ENCODE results near the gene RFXANK.

DNA sequence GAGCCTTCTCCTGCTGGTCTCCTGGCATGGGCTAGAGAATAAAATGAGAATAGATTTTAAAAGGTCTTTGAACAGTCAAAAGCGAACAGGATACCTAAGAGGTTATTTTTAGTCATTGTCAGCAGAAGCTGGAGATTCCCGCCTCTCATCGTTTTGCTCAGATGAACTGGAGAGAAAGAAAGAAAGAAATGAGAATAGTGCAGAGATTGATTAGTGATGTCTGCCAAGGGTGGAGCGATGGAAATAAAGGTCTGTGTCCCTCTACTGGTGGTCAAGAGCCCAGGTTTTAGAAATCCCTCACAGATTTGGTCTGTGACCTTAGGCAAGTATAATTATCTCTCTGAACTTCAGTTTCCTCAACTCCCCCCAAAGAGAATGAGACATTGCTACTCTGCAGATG is 25.0 kb downstream of the RFXANK start:
- TF ChIP-seq POLR2A (IDR thresholded peaks at IDR 0.05; ENCODE audit: low read length) = no peak
- no peak for TF ChIP-seq EP300 (IDR thresholded peaks at IDR 0.05)
- TF ChIP-seq, protein P1, sequence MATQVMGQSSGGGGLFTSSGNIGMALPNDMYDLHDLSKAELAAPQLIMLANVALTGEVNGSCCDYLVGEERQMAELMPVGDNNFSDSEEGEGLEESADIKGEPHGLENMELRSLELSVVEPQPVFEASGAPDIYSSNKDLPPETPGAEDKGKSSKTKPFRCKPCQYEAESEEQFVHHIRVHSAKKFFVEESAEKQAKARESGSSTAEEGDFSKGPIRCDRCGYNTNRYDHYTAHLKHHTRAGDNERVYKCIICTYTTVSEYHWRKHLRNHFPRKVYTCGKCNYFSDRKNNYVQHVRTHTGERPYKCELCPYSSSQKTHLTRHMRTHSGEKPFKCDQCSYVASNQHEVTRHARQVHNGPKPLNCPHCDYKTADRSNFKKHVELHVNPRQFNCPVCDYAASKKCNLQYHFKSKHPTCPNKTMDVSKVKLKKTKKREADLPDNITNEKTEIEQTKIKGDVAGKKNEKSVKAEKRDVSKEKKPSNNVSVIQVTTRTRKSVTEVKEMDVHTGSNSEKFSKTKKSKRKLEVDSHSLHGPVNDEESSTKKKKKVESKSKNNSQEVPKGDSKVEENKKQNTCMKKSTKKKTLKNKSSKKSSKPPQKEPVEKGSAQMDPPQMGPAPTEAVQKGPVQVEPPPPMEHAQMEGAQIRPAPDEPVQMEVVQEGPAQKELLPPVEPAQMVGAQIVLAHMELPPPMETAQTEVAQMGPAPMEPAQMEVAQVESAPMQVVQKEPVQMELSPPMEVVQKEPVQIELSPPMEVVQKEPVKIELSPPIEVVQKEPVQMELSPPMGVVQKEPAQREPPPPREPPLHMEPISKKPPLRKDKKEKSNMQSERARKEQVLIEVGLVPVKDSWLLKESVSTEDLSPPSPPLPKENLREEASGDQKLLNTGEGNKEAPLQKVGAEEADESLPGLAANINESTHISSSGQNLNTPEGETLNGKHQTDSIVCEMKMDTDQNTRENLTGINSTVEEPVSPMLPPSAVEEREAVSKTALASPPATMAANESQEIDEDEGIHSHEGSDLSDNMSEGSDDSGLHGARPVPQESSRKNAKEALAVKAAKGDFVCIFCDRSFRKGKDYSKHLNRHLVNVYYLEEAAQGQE (IDR thresholded peaks at IDR 0.05) = no peak
- TF ChIP-seq MAZ (IDR thresholded peaks at IDR 0.05; ENCODE audit: borderline replicate concordance, low read depth, low read length) = no peak
- no peak for TF ChIP-seq HOXB13 (CRISPR knock-in tag; IDR thresholded peaks at IDR 0.05; ENCODE audit: low read depth)
- no peak for TF ChIP-seq KDM5A (IDR thresholded peaks at IDR 0.05)
- TF ChIP-seq, protein P2, sequence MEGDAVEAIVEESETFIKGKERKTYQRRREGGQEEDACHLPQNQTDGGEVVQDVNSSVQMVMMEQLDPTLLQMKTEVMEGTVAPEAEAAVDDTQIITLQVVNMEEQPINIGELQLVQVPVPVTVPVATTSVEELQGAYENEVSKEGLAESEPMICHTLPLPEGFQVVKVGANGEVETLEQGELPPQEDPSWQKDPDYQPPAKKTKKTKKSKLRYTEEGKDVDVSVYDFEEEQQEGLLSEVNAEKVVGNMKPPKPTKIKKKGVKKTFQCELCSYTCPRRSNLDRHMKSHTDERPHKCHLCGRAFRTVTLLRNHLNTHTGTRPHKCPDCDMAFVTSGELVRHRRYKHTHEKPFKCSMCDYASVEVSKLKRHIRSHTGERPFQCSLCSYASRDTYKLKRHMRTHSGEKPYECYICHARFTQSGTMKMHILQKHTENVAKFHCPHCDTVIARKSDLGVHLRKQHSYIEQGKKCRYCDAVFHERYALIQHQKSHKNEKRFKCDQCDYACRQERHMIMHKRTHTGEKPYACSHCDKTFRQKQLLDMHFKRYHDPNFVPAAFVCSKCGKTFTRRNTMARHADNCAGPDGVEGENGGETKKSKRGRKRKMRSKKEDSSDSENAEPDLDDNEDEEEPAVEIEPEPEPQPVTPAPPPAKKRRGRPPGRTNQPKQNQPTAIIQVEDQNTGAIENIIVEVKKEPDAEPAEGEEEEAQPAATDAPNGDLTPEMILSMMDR (IDR thresholded peaks at IDR 0.05) = no peak
- no peak for TF ChIP-seq MYC (IDR thresholded peaks at IDR 0.05; ENCODE audit: borderline replicate concordance, low read length)
- TF ChIP-seq, protein P3, sequence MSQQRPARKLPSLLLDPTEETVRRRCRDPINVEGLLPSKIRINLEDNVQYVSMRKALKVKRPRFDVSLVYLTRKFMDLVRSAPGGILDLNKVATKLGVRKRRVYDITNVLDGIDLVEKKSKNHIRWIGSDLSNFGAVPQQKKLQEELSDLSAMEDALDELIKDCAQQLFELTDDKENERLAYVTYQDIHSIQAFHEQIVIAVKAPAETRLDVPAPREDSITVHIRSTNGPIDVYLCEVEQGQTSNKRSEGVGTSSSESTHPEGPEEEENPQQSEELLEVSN (IDR thresholded peaks at IDR 0.05; ENCODE audit: borderline replicate concordance, low read depth) = no peak
- TF ChIP-seq TP53 (CRISPR knock-in tag; IDR thresholded peaks at IDR 0.05) = no peak
- TF ChIP-seq RCOR1 (IDR thresholded peaks at IDR 0.05; ENCODE audit: low read depth, low read length) = no peak
- no peak for TF ChIP-seq RFX5 (IDR thresholded peaks at IDR 0.05)
- no peak for TF ChIP-seq KDM1A (IDR thresholded peaks at IDR 0.05; ENCODE audit: low read depth)
